Renal pelvis (tissue), 12 donors: ENCODE measurements around the gene VSTM2L. TPM values are rescaled to one million over a fixed set of nuclear protein-coding genes. Genes with fewer than 3 reads are reported as not detected.
"Not testable (repeated sequence)": the region's sequence is repeated elsewhere in the genome, so short reads cannot be mapped to it uniquely, and the experiment has no call there.

Experiments
- DNase-seq: peaks from one replicate; pipeline ENCODE4 v3.0.0-alpha.2; 2013
- long read RNA-seq, 16 experiments: transcript quantifications; one replicate each; lab custom pipeline, GENCODE V29; 2026
- polyA plus RNA-seq, 3 donors: library from polyadenylated mRNA; unstranded; fragments of 120-200 nt; gene quantifications; one replicate each; pipeline ENCODE4 v1.2.1, GENCODE V29; 2013; ENCODE audit not compliant: insufficient read length in 3 of 3

The VSTM2L gene, protein sequence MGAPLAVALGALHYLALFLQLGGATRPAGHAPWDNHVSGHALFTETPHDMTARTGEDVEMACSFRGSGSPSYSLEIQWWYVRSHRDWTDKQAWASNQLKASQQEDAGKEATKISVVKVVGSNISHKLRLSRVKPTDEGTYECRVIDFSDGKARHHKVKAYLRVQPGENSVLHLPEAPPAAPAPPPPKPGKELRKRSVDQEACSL
- polyA plus RNA-seq, result 1 to 10 TPM; 1.5 to 3.5 (median 2.1) TPM
- long read RNA-seq, donor 1, result 0 reads
- long read RNA-seq, donor 2, partial matches to known transcripts, result 0 of 1 reads
- long read RNA-seq, donor 2, other reads (novel, unspliced or antisense), result 0 of 1 reads
- long read RNA-seq, donor 3, partial matches to known transcripts, result 0 of 1 reads
- long read RNA-seq, donor 3, other reads (novel, unspliced or antisense), result 0 of 1 reads
- long read RNA-seq, donor 4, partial matches to known transcripts, result 0 of 1 reads
- long read RNA-seq, donor 4, other reads (novel, unspliced or antisense), result 0 of 1 reads
- long read RNA-seq, donor 5, result 0 reads
- long read RNA-seq, donor 6, partial matches to known transcripts, result 0 of 1 reads
- long read RNA-seq, donor 6, other reads (novel, unspliced or antisense), result 0 of 1 reads
- long read RNA-seq, donor 7, partial matches to known transcripts, result 0 of 3 reads
- long read RNA-seq, donor 7, other reads (novel, unspliced or antisense), result 0 of 3 reads
- long read RNA-seq, donor 8, transcript VSTM2L-202 (4 exons, 1,959 nt), result major isoform, 8 of 12 reads
- long read RNA-seq, donor 8, partial matches to known transcripts, result 0 of 12 reads
- long read RNA-seq, donor 8, other reads (novel, unspliced or antisense), result 0 of 12 reads
- long read RNA-seq, donor 9, result 0 reads
- long read RNA-seq, donor 10, result 0 reads
- long read RNA-seq, donor 11, partial matches to known transcripts, result 0 of 2 reads
- long read RNA-seq, donor 11, other reads (novel, unspliced or antisense), result 0 of 2 reads
- long read RNA-seq, donor 12, partial matches to known transcripts, result 0 of 3 reads
- long read RNA-seq, donor 12, other reads (novel, unspliced or antisense), result 0 of 3 reads
- long read RNA-seq, donor 13, partial matches to known transcripts, result 0 of 1 reads
- long read RNA-seq, donor 13, other reads (novel, unspliced or antisense), result 0 of 1 reads
- long read RNA-seq, donor 14, partial matches to known transcripts, result 0 of 4 reads
- long read RNA-seq, donor 14, other reads (novel, unspliced or antisense), result 0 of 4 reads
- long read RNA-seq, donor 15, transcript VSTM2L-202 (4 exons, 1,959 nt), result major isoform, 15 of 26 reads
- long read RNA-seq, donor 15, partial matches to known transcripts, result 8 of 26 reads
- long read RNA-seq, donor 15, other reads (novel, unspliced or antisense), result 0 of 26 reads
- long read RNA-seq, donor 16, partial matches to known transcripts, result 0 of 2 reads
- long read RNA-seq, donor 16, other reads (novel, unspliced or antisense), result 0 of 2 reads

- DNase-seq, result peak; percentile 28
Observed at GRCh38 chr20:37902504-37903313, at the start of gene VSTM2L. Gene VSTM2L, plus strand, starts transcription at chr20:37903127. Its CDS starts 224 bp downstream, at chr20:37903351.

DNA sequence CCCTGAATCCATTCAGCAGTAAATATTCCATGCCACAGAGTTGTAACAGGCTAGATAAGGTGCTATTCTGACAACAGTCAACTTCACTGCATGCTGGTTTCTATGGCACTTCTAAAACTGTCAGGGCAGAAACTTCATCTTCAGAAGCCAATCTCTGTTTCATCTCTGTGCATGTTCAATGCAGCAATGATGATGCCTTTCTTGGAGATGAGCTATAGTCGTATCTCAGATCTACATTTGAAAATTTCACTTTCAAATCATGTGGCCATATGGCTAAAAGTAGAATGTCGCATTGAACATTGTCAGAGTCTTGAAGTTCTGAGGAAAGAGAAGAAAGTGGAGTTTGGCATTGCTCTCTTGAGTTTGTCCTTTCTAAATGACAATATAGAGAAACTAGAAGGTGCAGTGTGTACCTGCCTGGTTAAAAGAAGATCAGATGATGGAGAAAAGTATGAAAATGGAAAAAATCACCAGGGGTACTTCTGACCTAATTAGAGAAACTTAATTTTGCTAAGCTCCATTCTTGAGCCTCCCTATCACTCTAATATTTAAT is 49.0 kb upstream of the VSTM2L start:
- DNase-seq, result no peak

GRCh38 chr20:37856034-37856433 is 46.9 kb upstream of the VSTM2L start:
- DNase-seq, result not testable (repeated sequence)

DNA sequence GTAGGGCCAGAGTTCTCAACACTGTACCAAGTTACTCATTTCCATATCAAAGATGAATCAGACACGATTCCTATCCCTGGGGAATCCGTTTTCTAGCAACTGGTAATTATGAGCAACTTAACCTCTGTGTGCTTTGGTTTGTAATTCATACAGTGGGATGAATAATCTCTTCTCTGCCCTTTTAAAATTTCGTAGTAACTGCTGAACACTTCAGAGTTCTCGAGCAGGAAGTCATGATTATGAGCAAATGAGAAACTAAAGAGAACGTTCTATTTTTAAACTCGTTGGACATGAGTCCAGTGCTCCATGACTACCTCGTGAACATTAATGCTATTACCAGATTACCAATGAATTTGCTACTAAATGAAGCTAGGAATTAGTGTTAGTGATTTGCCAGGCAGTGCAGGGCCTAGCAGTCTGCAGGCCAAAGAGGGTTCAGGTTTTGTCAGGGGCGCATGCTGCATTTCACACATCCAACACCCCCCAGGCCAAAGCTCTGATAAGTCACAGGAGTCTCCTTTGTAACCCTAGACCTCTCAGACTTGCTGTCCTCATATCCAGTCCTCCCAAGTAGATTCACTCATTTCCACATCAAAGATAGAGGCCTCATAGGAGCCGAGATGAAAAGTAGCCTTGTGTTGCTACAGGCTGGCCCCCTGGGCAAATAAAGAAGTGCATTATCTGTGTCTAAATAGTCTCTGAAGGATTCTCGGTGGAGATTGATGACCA is 45.8 kb upstream of the VSTM2L start:
- no peak for DNase-seq

- DNase-seq, result no peak
Observed at GRCh38 chr20:37859406-37860171, 43.3 kb upstream of the VSTM2L start.

DNA sequence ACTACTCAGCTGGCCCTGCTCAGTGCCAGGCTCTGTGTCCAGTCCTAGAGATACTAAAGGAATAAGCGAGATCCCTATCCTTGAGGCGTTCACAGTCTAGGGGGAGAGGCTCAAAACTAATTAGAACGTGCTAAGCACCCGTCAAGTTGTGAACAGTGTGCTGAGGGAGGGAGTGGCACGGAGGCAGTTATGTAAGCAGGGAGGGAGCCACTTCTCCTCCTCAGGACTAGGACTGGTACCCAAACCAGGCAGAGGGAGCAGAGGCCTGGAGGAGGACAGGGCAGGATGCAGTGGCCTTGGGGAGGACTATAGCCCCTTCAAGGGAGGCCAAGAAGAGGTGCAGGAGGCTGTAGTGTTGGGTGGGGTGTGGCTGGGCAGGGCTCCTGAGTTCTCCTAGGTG is 39.6 kb upstream of the VSTM2L start:
- DNase-seq, result no peak

DNA sequence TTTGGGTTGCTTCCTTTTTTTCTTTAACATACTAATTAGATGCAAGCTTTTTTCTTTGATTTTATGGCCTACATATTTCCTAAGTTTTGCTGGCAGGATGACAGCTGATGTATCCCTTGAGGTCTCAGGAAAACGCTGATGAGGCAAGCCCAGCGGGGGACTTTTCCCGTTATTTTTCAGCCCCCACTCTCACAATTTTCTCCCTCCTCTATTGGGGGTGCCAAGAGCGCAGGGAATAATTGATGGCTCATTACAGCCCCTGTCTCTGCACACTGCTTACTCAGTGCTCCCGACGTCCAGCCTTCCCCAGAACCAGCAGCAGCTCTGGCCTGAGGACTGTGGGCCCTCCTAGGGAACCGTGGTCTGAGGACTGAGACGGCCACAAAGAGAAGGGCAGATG is 38.6 kb upstream of the VSTM2L start:
- no peak for DNase-seq

- DNase-seq, result no peak
Observed at GRCh38 chr20:37866051-37866450, 36.9 kb upstream of the VSTM2L start.

DNA sequence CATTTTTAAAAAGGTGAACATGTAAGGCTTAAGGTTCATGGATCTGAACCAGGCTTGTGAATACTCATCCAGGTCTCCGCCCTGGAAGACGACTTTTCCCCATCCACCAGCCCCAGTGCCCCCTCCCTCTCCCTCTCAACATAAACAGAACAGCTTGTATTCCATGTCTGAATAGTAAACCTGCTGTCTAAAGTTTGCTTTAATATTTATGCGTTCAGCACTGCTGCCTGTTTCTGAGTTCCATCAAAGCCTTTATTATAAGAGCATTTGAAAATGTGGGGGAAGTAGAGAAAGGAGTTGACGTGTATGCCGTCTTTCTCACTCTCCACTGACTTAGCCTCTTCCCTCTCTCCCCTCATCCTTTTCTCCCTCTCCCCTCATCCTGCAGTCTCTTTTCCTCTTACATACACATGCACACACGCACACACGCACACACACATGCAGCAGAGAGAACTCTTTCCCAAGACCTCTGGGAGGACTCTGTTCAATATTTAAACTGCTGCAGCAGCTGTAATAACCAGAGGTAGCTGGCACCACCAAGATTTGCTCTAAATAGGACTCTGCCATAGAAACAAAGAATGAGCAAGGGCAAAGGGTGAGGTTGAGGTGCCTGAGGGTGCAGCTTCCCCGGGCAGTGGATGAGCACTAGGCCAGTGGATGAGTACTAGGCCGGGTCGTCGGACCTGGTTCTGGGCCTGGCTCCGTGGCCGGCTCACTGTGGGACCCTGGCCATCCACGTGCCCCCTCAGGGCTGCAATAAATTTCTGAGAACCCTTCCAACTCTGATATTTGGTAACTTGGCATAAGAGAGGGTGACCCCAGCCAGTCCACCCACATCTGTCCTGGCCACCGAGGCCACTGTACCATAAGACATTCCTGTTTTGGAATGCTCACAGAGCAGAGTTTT is 35.4 kb upstream of the VSTM2L start:
- no peak for DNase-seq

- no peak for DNase-seq
Observed at GRCh38 chr20:37868851-37869333, 34.0 kb upstream of the VSTM2L start.

- DNase-seq, result no peak
Observed at GRCh38 chr20:37869334-37869861, 33.5 kb upstream of the VSTM2L start.

DNA sequence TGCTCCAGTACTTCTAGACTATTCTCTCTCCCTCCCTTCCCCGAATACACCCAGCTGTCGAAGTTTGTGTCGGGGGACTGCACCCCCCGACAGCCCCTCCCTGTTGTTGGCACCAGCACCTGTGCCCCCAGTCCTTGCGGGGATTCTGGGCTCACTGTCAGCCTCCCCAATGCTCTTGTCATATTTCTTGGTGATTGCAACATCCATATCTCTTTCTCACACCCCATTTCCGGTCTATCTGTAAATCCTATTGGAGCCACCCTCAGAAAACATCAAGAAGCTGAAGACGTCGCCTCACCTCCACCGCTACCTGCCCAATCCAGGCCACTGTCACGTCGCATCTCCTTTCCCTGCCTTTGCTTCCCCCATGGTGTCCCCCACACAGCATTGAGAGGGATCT is 32.6 kb upstream of the VSTM2L start:
- DNase-seq, result no peak

DNA sequence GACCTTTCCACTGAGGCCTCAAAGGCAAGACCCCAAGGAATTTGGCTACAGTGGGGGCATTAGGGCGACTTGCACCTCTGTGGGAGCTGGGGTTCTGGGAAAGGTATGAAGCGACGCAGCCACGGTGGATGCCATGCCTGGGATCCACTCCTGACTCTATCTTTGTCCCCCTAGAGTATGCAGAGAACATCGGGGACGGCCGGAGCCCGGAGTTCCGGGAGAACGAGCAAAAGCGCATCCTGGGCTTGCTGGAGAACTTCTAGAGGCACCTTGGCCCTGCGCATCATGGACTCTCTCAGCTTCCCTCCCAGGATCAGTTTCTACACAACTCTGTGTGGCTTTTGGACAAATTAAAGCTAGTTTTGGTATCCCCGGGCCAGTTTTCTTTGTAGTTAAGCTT is 31.2 kb upstream of the VSTM2L start:
- DNase-seq, result no peak

DNA sequence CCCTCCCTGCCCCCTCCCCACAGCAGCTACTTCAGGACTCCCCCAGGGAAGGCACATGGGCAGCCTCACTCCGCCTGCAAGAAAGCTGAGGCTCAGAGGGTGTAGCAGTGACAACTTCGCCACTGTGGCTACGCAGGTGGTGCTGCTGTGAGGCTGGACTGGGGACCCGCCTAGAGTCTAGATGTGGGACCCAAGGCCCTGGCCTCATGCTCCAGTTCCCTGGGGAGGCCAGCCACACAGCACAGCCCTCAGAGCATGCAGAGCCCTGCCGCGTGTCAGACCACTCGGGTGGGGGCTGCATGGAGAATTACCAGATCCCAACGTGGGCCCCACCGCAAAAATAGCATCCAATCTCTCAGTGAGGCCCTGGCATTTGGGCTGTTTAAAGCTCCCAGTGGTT is 30.8 kb upstream of the VSTM2L start:
- DNase-seq, result no peak

DNA sequence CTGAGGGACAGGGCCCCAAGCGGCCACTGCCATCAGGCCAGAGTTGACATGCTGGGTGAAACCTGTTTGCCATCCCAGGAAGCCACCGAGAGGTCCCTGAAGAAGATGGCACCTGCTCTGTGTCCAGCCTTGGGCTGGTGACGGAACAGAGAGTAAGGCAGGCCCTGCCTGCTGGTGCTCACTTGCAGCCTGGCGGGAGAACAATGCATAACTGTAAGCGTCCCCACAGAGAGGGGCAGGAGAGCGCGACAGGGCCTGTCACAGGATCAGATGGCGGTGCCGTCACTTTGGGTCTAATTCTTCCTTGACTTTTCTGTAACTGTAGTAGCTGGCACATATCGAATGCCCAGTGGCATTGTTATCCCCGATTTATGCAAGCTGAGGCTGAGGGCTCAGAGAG is 29.0 kb upstream of the VSTM2L start:
- DNase-seq, result no peak

DNA sequence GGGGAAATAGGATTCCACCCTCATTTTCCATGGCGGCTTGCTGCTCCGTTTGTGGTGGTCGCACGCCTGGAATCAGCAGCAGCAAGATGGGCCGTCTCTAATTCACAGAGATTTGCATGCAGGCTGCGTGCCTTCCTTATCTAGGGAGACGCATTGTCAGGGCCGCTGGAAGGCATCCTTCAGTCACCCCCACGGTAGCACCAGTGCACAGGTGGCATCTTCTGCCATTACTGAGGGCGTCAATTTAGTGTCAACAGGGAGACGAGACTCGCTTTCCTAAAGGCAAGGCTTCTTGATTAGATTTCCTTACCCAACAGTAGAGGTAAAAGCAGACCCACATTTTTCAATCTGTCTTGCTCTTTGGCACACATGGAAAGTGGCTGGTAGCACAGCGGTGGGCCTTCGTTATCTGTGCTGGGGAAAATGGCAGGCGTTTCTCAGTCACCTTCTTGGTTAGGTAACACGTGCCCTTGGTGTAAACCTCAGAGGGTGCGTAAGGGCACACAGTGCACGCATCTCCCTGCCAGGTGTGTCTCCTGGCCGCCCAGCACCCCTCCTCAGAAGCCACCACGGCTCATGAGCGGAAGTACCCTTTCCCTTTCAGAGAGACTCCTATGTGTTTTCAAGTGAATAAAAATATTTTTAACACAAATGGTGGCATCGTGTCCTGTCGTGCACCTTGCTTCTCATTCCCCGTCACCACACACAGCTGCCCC is 27.3 kb upstream of the VSTM2L start:
- no peak for DNase-seq

- no peak for DNase-seq
Observed at GRCh38 chr20:37876863-37877262, 26.1 kb upstream of the VSTM2L start.
